ENCODE data around the gene WDR46. TPM values are rescaled to one million over a fixed set of nuclear protein-coding genes. Genes with fewer than 3 reads are reported as not detected.

Gene WDR46
- total RNA-seq, result 37.0 TPM
- long read RNA-seq, transcript WDR46-231 (15 exons, 2,358 nt), result major isoform, 38 of 72 reads
- long read RNA-seq, partial matches to known transcripts, result 13 of 72 reads
- long read RNA-seq, other reads (novel, unspliced or antisense), result 21 of 72 reads

GRCh38 chr6:33288921-33289783 is at the start of gene WDR46, which contains the start of gene PFDN6:
Gene WDR46, minus strand, starts transcription at chr6:33289239. Its CDS starts 69 bp downstream, at chr6:33289170.
Gene PFDN6, plus strand, starts transcription at chr6:33289601. Its CDS starts 256 bp downstream, at chr6:33289857.
- peak within 1 kb of the TSS; percentile 73 for H3K27ac ChIP-seq
- peak; percentile 83 for DNase-seq
- intact Hi-C loops (cut with DNase I), result no loop called here
- H3K9me3 ChIP-seq, result no peaks in the 10 kb centered on the region
- no peak for TF ChIP-seq CTCF (IDR thresholded peaks at IDR 0.05)
- H3K4me3 ChIP-seq, result peak within 1 kb of the TSS; percentile 89
- H3K4me1 ChIP-seq, result peaks cover 19% of the 10 kb centered on the region
- peak; percentile 96 for ATAC-seq
- H3K36me3 ChIP-seq, result peaks cover 59% of the 10 kb centered on the region
- H3K27me3 ChIP-seq, result no peaks in the 10 kb centered on the region

- H3K27me3 ChIP-seq, result no peaks in the 10 kb centered on the region
- no peaks in the 10 kb centered on the region for H3K36me3 ChIP-seq
- DNase-seq, result no peak
- H3K4me1 ChIP-seq, result no peaks in the 10 kb centered on the region
- TF ChIP-seq CTCF (IDR thresholded peaks at IDR 0.05), result no peak
- H3K27ac ChIP-seq, result no peak overlapping the region
- H3K9me3 ChIP-seq, result no peaks in the 10 kb centered on the region
- intact Hi-C loops (cut with DNase I), result no loop called here
- ATAC-seq, result no peak
- H3K4me3 ChIP-seq, result no peak overlapping the region
Observed at GRCh38 chr6:33336495-33336894, 47.5 kb upstream of the WDR46 start.

GRCh38 chr6:33335916-33336315 is 46.9 kb upstream of the WDR46 start:
- no peak overlapping the region for H3K27ac ChIP-seq
- no peaks in the 10 kb centered on the region for H3K36me3 ChIP-seq
- TF ChIP-seq CTCF (IDR thresholded peaks at IDR 0.05), result no peak
- no peak overlapping the region for H3K4me3 ChIP-seq
- DNase-seq, result no peak
- H3K4me1 ChIP-seq, result no peaks in the 10 kb centered on the region
- no peaks in the 10 kb centered on the region for H3K27me3 ChIP-seq
- H3K9me3 ChIP-seq, result no peaks in the 10 kb centered on the region
- no peak for ATAC-seq
- intact Hi-C loops (cut with DNase I), result no loop called here

GRCh38 chr6:33333666-33334065 is 44.6 kb upstream of the WDR46 start:
- Histone ChIP-seq H3K27ac (no peak overlapping the region), H3K4me1 (no peaks in the 10 kb centered on the region), H3K36me3 (no peaks in the 10 kb centered on the region), H3K4me3 (no peak overlapping the region), H3K9me3 (no peaks in the 10 kb centered on the region), H3K27me3 (no peaks in the 10 kb centered on the region)
- DNase-seq, result no peak
- intact Hi-C loops (cut with DNase I), result no loop called here
- ATAC-seq, result peak; percentile 36
- TF ChIP-seq CTCF (IDR thresholded peaks at IDR 0.05), result no peak

GRCh38 chr6:33330736-33331135 is 41.7 kb upstream of the WDR46 start:
- no peak for TF ChIP-seq CTCF (IDR thresholded peaks at IDR 0.05)
- intact Hi-C loops (cut with DNase I), result no loop called here
- no peaks in the 10 kb centered on the region for H3K27me3 ChIP-seq
- H3K27ac ChIP-seq, result no peak overlapping the region
- no peaks in the 10 kb centered on the region for H3K9me3 ChIP-seq
- no peaks in the 10 kb centered on the region for H3K36me3 ChIP-seq
- DNase-seq (no peak), ATAC-seq (no peak)
- H3K4me3 ChIP-seq, result no peak overlapping the region
- no peaks in the 10 kb centered on the region for H3K4me1 ChIP-seq

Measured in upper lobe of right lung (tissue), 1 donor.